CD4-positive, alpha-beta T cell (primary cell): Measurements from ENCODE around the gene ZNF335. TPM values are rescaled to one million over a fixed set of nuclear protein-coding genes. Genes with fewer than 3 reads are reported as not detected.
A peak's percentile ranks its signal among the peaks of the same experiment; 100 is the strongest.
"Not testable (repeated sequence)": the region's sequence is repeated elsewhere in the genome, so short reads cannot be mapped to it uniquely, and the experiment has no call there.

Experiments
- ATAC-seq: fragments of 200-7000 bp; cut with Tn5 transposase; one replicate; pipeline ENCODE4 v1.10.0; 2022; ENCODE audit warnings: mild to moderate bottlenecking; ENCODE audit not compliant: poor library complexity
- CTCF ChIA-PET: fragments of 350-600 bp; sonication (Branson Sonifier 250); formaldehyde crosslinking; loops from one replicate; lab custom pipeline; 2021; ENCODE audit warnings: antibody characterized with exemption, inconsistent platforms; lab: Charles Lee
- POLR2A ChIA-PET: fragments of 350-600 bp; sonication (Branson Sonifier 250); formaldehyde crosslinking; loops from one replicate; lab custom pipeline; 2021; ENCODE audit warnings: antibody characterized with exemption, inconsistent platforms; lab: Charles Lee
- DNase-seq, 14 experiments: peaks; one replicate each; pipeline ENCODE4 v3.0.0-alpha.2; 2013 to 2020; ENCODE audit warnings: mixed read lengths in 2 of 14
- H3K27ac ChIP-seq, 2 donors: one replicate each; pipeline versions ENCODE4 v1.5.1 to v1.7.0; 2013; ENCODE audit warnings: low read length in 2 of 2, low read depth in 1 of 2, mild to moderate bottlenecking in 1 of 2
- H3K27me3 ChIP-seq, 2 experiments: 1 replicate in 1 of 2; 2 replicates in 1 of 2; pipeline versions ENCODE4 v1.6.1 to v1.7.0; 2013; ENCODE audit warnings: low read length in 2 of 2, control low read depth in 1 of 2, mild to moderate bottlenecking in 1 of 2, moderate library complexity in 1 of 2; ENCODE audit not compliant: insufficient read depth in 2 of 2, control insufficient read depth in 1 of 2
- H3K36me3 ChIP-seq: one replicate; pipeline ENCODE4 v1.6.1; 2013; ENCODE audit warnings: low read length, control low read depth; ENCODE audit not compliant: insufficient read depth
- H3K4me1 ChIP-seq: one replicate; pipeline ENCODE4 v1.6.1; 2013; ENCODE audit warnings: low read length, control low read depth; ENCODE audit not compliant: insufficient read depth
- H3K4me3 ChIP-seq: one replicate; pipeline ENCODE4 v1.5.1; 2013; ENCODE audit warnings: mild to moderate bottlenecking, low read length, moderate library complexity
- H3K9me3 ChIP-seq, 2 experiments: 1 replicate in 1 of 2; 2 replicates in 1 of 2; pipeline versions ENCODE4 v1.6.1 to v1.7.0; 2013; ENCODE audit warnings: low read length in 2 of 2, mild to moderate bottlenecking in 2 of 2, control low read depth in 1 of 2, moderate library complexity in 1 of 2; ENCODE audit not compliant: control insufficient read depth in 1 of 2, insufficient read depth in 1 of 2
- H3K27ac Mint-ChIP-seq: one replicate; pipeline ENCODE4 v1.8.0; 2020; ENCODE audit warnings: mixed read lengths
- H3K27me3 Mint-ChIP-seq: one replicate; pipeline ENCODE4 v1.8.0; 2021; ENCODE audit warnings: mixed read lengths
- H3K36me3 Mint-ChIP-seq: one replicate; pipeline ENCODE4 v1.8.0; 2021; ENCODE audit warnings: low read depth, mixed read lengths
- H3K4me1 Mint-ChIP-seq: one replicate; pipeline ENCODE4 v1.8.0; 2021; ENCODE audit warnings: low read depth, mixed read lengths
- H3K4me3 Mint-ChIP-seq: one replicate; pipeline ENCODE4 v1.8.0; 2020; ENCODE audit warnings: mild to moderate bottlenecking, mixed read lengths
- H3K9me3 Mint-ChIP-seq: one replicate; pipeline ENCODE4 v1.8.0; 2020; ENCODE audit warnings: mixed read lengths
- CTCF ChIP-seq: fragments of 200-600 bp; IDR thresholded peaks from one replicate; pipeline ENCODE4 v1.8.0; 2022; ENCODE audit warnings: antibody characterized with exemption, mild to moderate bottlenecking
- intact Hi-C, 2 experiments: fragments of 100-400 bp; cut with DNase I in 1 of 2; cut with micrococcal nuclease in 1 of 2; formaldehyde crosslinking; loops; one replicate each; pipeline versions ENCODE4 v1.15.1 to v1.9.0; 2023 to 2025; cut with DNase I, micrococcal nuclease
- total RNA-seq, 174 experiments: library from RNA in 2 of 174; stranded (reverse) in 2 of 174; gene quantifications; one replicate each; pipeline ENCODE4 v1.2.3 and lab custom pipeline; 2021 to 2026

Gene ZNF335
- total RNA-seq, 2 experiments from 2014 or later: 67.3 to 74.6 TPM

- ATAC-seq (peak; percentile 8), DNase-seq (peak; percentile 22 to 80 (median 51))
- H3K9me3 ChIP-seq: no peaks in the 10 kb centered on the region
- peak overlapping the region; percentile 98 for H3K4me3 Mint-ChIP-seq
- intact Hi-C loops: loop anchor here (1.0 to 5.0 kb wide), 9 partner anchors 23 to 429 kb away; partner anchors contain the start of genes CTSA (in 2 of the 2), NEURL2 (in 2 of the 2), ACOT8 (in 1 of the 2) and NCOA5 (in 1 of the 2)
- H3K27me3 ChIP-seq: no peaks in the 10 kb centered on the region
- peaks cover 17% of the 10 kb centered on the region for H3K36me3 ChIP-seq
- peak overlapping the region; percentile 97 for H3K27ac Mint-ChIP-seq
- TF ChIP-seq CTCF: peak; percentile 39
- peak overlapping the region; percentile 96 to 99 for H3K27ac ChIP-seq
- H3K4me3 ChIP-seq: peak overlapping the region; percentile 100
- peaks cover 36% of the 10 kb centered on the region for H3K4me1 ChIP-seq
- peaks cover 33% of the 10 kb centered on the region for H3K4me1 Mint-ChIP-seq
- no peaks in the 10 kb centered on the region for H3K9me3 Mint-ChIP-seq
- H3K36me3 Mint-ChIP-seq: peaks cover 34% of the 10 kb centered on the region
- CTCF ChIA-PET: interaction anchor here (0.6 to 2.2 kb wide), 7 partner anchors 15 to 58 kb away, joined by 3 to 20 read pairs (median 4); partner anchors contain the start of genes CTSA and ZNF335
- POLR2A ChIA-PET: interaction anchor here (1.1 to 6.8 kb wide), 21 partner anchors 9 to 570 kb away, joined by 3 to 195 read pairs (median 10); partner anchors contain the start of genes ACOT8, CTSA, DNTTIP1 and ELMO2
- no peaks in the 10 kb centered on the region for H3K27me3 Mint-ChIP-seq
Observed at GRCh38 chr20:45933266-45934045, 38.5 kb downstream of the ZNF335 start.

GRCh38 chr20:45931680-45932079 lies 40.3 kb downstream of the ZNF335 start:
- H3K4me3 Mint-ChIP-seq, H3K9me3 Mint-ChIP-seq, CTCF ChIA-PET, H3K4me3 ChIP-seq, POLR2A ChIA-PET, DNase-seq, H3K27me3 Mint-ChIP-seq, H3K9me3 ChIP-seq, H3K27ac ChIP-seq, H3K27me3 ChIP-seq, H3K36me3 ChIP-seq, ATAC-seq, H3K27ac Mint-ChIP-seq: not testable (repeated sequence)
- H3K4me1 ChIP-seq: peaks cover 26% of the 10 kb centered on the region
- intact Hi-C loops: loop anchor here in 1 of 2 experiments (2.0 to 5.0 kb wide), 3 partner anchors 21 to 431 kb away; no protein-coding TSS in a partner anchor
- Mint-ChIP-seq H3K4me1 (peaks cover 18% of the 10 kb centered on the region), H3K36me3 (peaks cover 21% of the 10 kb centered on the region)

GRCh38 chr20:45927071-45927878 lies 44.7 kb downstream of the ZNF335 start:
- Mint-ChIP-seq H3K4me1 (peaks cover 4% of the 10 kb centered on the region), H3K4me3 (no peak overlapping the region), H3K36me3 (no peaks in the 10 kb centered on the region), H3K27me3 (no peaks in the 10 kb centered on the region), H3K9me3 (no peaks in the 10 kb centered on the region), H3K27ac (no peak overlapping the region)
- DNase-seq: no peak
- H3K9me3 ChIP-seq: no peaks in the 10 kb centered on the region
- no peak for ATAC-seq
- no peak overlapping the region for H3K27ac ChIP-seq
- ChIA-PET CTCF (no interaction called here), POLR2A (interaction anchor here (0.8 to 1.2 kb wide), 2 partner anchors 8 to 36 kb away, joined by 3 to 7 read pairs; partner anchors contain the start of genes CTSA, NEURL2 and PCIF1)
- no peaks in the 10 kb centered on the region for H3K27me3 ChIP-seq
- H3K4me1 ChIP-seq: peaks cover 3% of the 10 kb centered on the region
- H3K36me3 ChIP-seq: no peaks in the 10 kb centered on the region
- no peak overlapping the region for H3K4me3 ChIP-seq
- no peak for TF ChIP-seq CTCF
- intact Hi-C loops: no loop called here
